ENCODE results near the gene PIGB.

DNA sequence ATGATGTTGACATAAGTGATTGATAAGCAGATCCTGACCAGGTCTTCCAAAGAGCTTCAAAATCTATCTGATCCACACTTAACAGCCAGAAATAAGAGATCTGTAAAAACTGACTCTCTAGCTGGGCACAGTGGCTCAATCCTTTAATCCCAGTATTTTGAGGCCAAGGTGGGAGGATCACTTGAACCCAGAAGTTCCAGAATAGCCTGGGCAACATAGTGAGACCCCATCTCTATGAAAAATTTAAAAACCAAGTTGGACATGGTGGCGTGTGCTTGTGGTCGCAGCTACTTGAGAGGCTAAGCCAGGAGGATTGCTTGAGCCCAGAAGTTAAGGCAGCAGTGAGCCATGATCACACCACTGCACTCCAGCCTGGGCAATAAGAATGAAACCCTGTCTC lies 43.6 kb downstream of the PIGB start:
- TF ChIP-seq POLR2AphosphoS5 (IDR thresholded peaks at IDR 0.05) = no peak
- TF ChIP-seq, protein P1, sequence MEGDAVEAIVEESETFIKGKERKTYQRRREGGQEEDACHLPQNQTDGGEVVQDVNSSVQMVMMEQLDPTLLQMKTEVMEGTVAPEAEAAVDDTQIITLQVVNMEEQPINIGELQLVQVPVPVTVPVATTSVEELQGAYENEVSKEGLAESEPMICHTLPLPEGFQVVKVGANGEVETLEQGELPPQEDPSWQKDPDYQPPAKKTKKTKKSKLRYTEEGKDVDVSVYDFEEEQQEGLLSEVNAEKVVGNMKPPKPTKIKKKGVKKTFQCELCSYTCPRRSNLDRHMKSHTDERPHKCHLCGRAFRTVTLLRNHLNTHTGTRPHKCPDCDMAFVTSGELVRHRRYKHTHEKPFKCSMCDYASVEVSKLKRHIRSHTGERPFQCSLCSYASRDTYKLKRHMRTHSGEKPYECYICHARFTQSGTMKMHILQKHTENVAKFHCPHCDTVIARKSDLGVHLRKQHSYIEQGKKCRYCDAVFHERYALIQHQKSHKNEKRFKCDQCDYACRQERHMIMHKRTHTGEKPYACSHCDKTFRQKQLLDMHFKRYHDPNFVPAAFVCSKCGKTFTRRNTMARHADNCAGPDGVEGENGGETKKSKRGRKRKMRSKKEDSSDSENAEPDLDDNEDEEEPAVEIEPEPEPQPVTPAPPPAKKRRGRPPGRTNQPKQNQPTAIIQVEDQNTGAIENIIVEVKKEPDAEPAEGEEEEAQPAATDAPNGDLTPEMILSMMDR (IDR thresholded peaks at IDR 0.05) = no peak
